ENCODE data around the gene SPX.

Gene SPX, protein sequence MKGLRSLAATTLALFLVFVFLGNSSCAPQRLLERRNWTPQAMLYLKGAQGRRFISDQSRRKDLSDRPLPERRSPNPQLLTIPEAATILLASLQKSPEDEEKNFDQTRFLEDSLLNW

DNA sequence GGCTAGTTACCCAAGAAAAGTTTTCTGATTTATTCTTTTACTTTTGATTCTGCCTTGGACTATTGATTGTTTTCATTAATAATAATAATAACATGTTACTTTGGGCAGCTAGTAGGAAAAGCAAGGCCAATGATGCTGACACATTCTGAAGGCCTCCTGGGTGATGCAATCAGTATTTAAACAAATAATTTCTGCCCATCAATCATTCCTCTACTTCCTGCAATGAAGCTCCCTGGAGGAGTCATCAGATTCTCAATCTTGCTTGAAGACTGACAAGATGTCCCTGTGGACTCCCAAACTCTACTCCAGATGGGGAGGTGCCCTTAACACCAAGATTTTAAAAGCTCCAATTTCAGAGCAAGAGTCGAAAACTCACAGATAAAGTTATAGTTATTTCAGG lies at the start of gene SPX:
Gene SPX (plus strand): TSS at position 244 of the 400 bp plus-strand sequence. CDS start 177 bp downstream, outside the sequence.
- no peaks in the 10 kb centered on the region; the same call in 1 of the 2 replicates for H4K20me1 ChIP-seq (ENCODE audit: insufficient read depth, low read length)
- peaks cover 17% of the 10 kb centered on the region for H3K4me1 ChIP-seq (ENCODE audit: insufficient read depth, low read length, severe bottlenecking)
- peak within 1 kb of the TSS; percentile 69 for H3K4me2 ChIP-seq (ENCODE audit: low read length)
- no peaks in the 10 kb centered on the region for H3K79me2 ChIP-seq (ENCODE audit: insufficient read depth, low read length)
- H3K9me2 ChIP-seq (ENCODE audit: low read depth, low read length), result no peaks in the 10 kb centered on the region
- H3K4me3 ChIP-seq (ENCODE audit: low read depth, low read length, poor library complexity, severe bottlenecking), result peak within 1 kb of the TSS; percentile 61
- no peaks in the 10 kb centered on the region for H3K9me3 ChIP-seq (ENCODE audit: low read length)
- H2AFZ ChIP-seq (ENCODE audit: low read length), result no peak within 1 kb of the TSS
- H3F3A ChIP-seq (ENCODE audit: insufficient read depth, low read length), result no peaks in the 10 kb centered on the region
- no peak within 1 kb of the TSS for H3K9ac ChIP-seq (ENCODE audit: low read length)
- no peaks in the 10 kb centered on the region for H3K36me3 ChIP-seq (ENCODE audit: insufficient read depth, low read length)
- TF ChIP-seq EZH2 (IDR thresholded peaks at IDR 0.05; ENCODE audit: borderline replicate concordance, low read length), result no peak
- TF ChIP-seq, protein P1, sequence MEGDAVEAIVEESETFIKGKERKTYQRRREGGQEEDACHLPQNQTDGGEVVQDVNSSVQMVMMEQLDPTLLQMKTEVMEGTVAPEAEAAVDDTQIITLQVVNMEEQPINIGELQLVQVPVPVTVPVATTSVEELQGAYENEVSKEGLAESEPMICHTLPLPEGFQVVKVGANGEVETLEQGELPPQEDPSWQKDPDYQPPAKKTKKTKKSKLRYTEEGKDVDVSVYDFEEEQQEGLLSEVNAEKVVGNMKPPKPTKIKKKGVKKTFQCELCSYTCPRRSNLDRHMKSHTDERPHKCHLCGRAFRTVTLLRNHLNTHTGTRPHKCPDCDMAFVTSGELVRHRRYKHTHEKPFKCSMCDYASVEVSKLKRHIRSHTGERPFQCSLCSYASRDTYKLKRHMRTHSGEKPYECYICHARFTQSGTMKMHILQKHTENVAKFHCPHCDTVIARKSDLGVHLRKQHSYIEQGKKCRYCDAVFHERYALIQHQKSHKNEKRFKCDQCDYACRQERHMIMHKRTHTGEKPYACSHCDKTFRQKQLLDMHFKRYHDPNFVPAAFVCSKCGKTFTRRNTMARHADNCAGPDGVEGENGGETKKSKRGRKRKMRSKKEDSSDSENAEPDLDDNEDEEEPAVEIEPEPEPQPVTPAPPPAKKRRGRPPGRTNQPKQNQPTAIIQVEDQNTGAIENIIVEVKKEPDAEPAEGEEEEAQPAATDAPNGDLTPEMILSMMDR (IDR thresholded peaks at IDR 0.05; ENCODE audit: low read length), result no peak
- no peaks in the 10 kb centered on the region for H3K27me3 ChIP-seq (ENCODE audit: insufficient read depth, low read length)
- H3K27ac ChIP-seq (ENCODE audit: low read depth, low read length, poor library complexity, severe bottlenecking), result no peak within 1 kb of the TSS

DNA sequence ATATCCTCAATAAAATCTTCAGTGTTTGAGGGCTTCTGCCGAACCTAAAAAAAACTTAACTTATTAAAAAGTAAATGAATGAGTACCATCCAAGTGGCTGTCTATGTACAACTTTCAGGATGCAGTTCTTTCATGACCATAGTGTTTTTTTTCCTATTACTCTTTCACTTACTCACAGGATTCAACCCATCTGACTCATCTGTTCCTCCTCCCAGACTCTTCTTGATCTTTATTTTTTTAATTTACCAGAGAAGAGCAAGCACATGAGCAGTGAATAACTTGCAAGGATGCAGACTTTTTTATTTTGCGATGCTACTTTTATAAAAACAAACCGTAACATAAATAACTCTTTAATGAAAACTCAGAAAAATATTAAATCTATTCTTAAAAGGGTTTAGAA lies 49.1 kb upstream of the SPX start:
- no peaks in the 10 kb centered on the region for H4K20me1 ChIP-seq (ENCODE audit: insufficient read depth, low read length)
- peaks cover 81% of the 10 kb centered on the region for H3K36me3 ChIP-seq (ENCODE audit: insufficient read depth, low read length)
- no peaks in the 10 kb centered on the region for H3K9me2 ChIP-seq (ENCODE audit: low read depth, low read length)
- no peak overlapping the region for H3K9ac ChIP-seq (ENCODE audit: low read length)
- H3K79me2 ChIP-seq (ENCODE audit: insufficient read depth, low read length), result no peaks in the 10 kb centered on the region
- H2AFZ ChIP-seq (ENCODE audit: low read length), result no peak overlapping the region
- H3K4me1 ChIP-seq (ENCODE audit: insufficient read depth, low read length, severe bottlenecking), result no peaks in the 10 kb centered on the region
- H3K27me3 ChIP-seq (ENCODE audit: insufficient read depth, low read length), result no peaks in the 10 kb centered on the region
- H3K4me2 ChIP-seq (ENCODE audit: low read length), result no peak overlapping the region
- no peak overlapping the region for H3K4me3 ChIP-seq (ENCODE audit: low read depth, low read length, poor library complexity, severe bottlenecking)
- H3K27ac ChIP-seq (ENCODE audit: low read depth, low read length, poor library complexity, severe bottlenecking), result no peak overlapping the region
- no peaks in the 10 kb centered on the region for H3K9me3 ChIP-seq (ENCODE audit: low read length)
- no peak for TF ChIP-seq EZH2 (IDR thresholded peaks at IDR 0.05; ENCODE audit: borderline replicate concordance, low read length)
- TF ChIP-seq, protein P1 (IDR thresholded peaks at IDR 0.05; ENCODE audit: low read length), result no peak
- no peaks in the 10 kb centered on the region for H3F3A ChIP-seq (ENCODE audit: insufficient read depth, low read length)

DNA sequence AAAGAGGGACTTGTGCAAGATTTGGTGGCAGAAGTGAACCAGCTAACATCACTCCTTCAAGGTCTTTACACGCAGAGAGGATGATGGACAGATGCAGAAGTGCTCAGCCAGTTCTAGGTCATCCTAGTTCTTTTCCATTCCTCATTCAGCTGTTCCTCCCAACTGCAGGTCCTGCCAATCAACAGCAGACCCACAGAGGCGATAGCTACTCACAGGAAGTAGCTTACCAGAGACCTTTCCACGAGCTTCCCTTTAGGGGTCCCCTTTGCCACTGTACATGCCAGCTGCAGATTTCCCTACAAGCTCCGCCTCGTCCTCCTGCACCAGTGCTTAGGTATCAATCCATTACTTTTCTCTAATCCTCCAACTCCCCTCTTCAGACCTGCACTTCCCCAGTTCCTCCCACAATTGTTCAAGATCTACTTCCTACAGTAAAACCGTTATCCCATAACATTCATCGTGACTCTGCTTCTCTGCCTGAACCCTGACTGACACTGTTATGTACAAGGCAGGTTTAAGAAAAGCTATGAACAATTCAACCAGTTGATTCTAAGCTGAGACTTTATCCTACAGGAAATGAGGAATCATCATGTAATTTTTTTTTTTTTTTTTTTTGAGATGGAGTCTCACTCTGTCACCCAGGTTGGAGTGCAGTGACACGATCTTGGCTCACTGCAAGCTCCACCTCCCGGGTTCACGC lies 47.2 kb upstream of the SPX start:
- H3K4me3 ChIP-seq (ENCODE audit: low read depth, low read length, poor library complexity, severe bottlenecking), result no peak overlapping the region
- no peak overlapping the region for H3K27ac ChIP-seq (ENCODE audit: low read depth, low read length, poor library complexity, severe bottlenecking)
- no peak for TF ChIP-seq EZH2 (IDR thresholded peaks at IDR 0.05; ENCODE audit: borderline replicate concordance, low read length)
- TF ChIP-seq, protein P1 (IDR thresholded peaks at IDR 0.05; ENCODE audit: low read length), result no peak
- H3K9ac ChIP-seq (ENCODE audit: low read length), result no peak overlapping the region
- H3F3A ChIP-seq (ENCODE audit: insufficient read depth, low read length), result no peaks in the 10 kb centered on the region
- H3K79me2 ChIP-seq (ENCODE audit: insufficient read depth, low read length), result no peaks in the 10 kb centered on the region
- no peak overlapping the region for H3K4me2 ChIP-seq (ENCODE audit: low read length)
- H3K9me2 ChIP-seq (ENCODE audit: low read depth, low read length), result no peaks in the 10 kb centered on the region
- no peaks in the 10 kb centered on the region for H4K20me1 ChIP-seq (ENCODE audit: insufficient read depth, low read length)
- H3K27me3 ChIP-seq (ENCODE audit: insufficient read depth, low read length), result no peaks in the 10 kb centered on the region
- H2AFZ ChIP-seq (ENCODE audit: low read length), result no peak overlapping the region
- H3K36me3 ChIP-seq (ENCODE audit: insufficient read depth, low read length), result peaks cover 79% of the 10 kb centered on the region
- H3K9me3 ChIP-seq (ENCODE audit: low read length), result no peaks in the 10 kb centered on the region
- H3K4me1 ChIP-seq (ENCODE audit: insufficient read depth, low read length, severe bottlenecking), result no peaks in the 10 kb centered on the region
